AG20443 (cell line): ENCODE measurements around the gene GRM7.

Source experiments
- DNase-seq: peaks from one replicate; pipeline ENCODE4 v3.0.0; 2012; ENCODE audit warnings: low spot score, mixed read lengths

GRM7 gene

GRCh38 chr3:7146529-7146928 is 285.6 kb downstream of the GRM7 start:
- DNase-seq: no peak

GRCh38 chr3:7158516-7158915 is 297.6 kb downstream of the GRM7 start:
- DNase-seq: no peak

- no peak for DNase-seq
Observed at GRCh38 chr3:7160689-7161088, 299.8 kb downstream of the GRM7 start.

GRCh38 chr3:7166460-7166859 is 305.5 kb downstream of the GRM7 start:
- DNase-seq: no peak

- no peak for DNase-seq
Observed at GRCh38 chr3:7171493-7171892, 310.6 kb downstream of the GRM7 start.

GRCh38 chr3:7172996-7173395 is 312.1 kb downstream of the GRM7 start:
- no peak for DNase-seq

GRCh38 chr3:7188551-7188950 is 327.6 kb downstream of the GRM7 start:
- no peak for DNase-seq

GRCh38 chr3:7190095-7190494 is 329.2 kb downstream of the GRM7 start:
- DNase-seq: no peak

GRCh38 chr3:7193269-7193668 is 332.4 kb downstream of the GRM7 start:
- DNase-seq: no peak

- no peak for DNase-seq
Observed at GRCh38 chr3:7194071-7194835, 333.3 kb downstream of the GRM7 start.

- DNase-seq: no peak
Observed at GRCh38 chr3:7195934-7196333, 335.0 kb downstream of the GRM7 start.

- DNase-seq: no peak
Observed at GRCh38 chr3:7201784-7202183, 340.9 kb downstream of the GRM7 start.

GRCh38 chr3:7203969-7204847 is 343.3 kb downstream of the GRM7 start:
- no peak for DNase-seq

- DNase-seq: no peak
Observed at GRCh38 chr3:7204848-7205156, 343.9 kb downstream of the GRM7 start.

- DNase-seq: no peak
Observed at GRCh38 chr3:7205535-7205934, 344.6 kb downstream of the GRM7 start.

- no peak for DNase-seq
Observed at GRCh38 chr3:7205962-7206361, 345.0 kb downstream of the GRM7 start.

- no peak for DNase-seq
Observed at GRCh38 chr3:7207125-7207524, 346.2 kb downstream of the GRM7 start.

GRCh38 chr3:7207928-7208327 is 347.0 kb downstream of the GRM7 start:
- no peak for DNase-seq

- no peak for DNase-seq
Observed at GRCh38 chr3:7209098-7209497, 348.2 kb downstream of the GRM7 start.

- DNase-seq: no peak
Observed at GRCh38 chr3:7211740-7212139, 350.8 kb downstream of the GRM7 start.

GRCh38 chr3:7215706-7216105 is 354.8 kb downstream of the GRM7 start:
- DNase-seq: no peak

- no peak for DNase-seq
Observed at GRCh38 chr3:7226393-7226792, 365.5 kb downstream of the GRM7 start.

GRCh38 chr3:7238565-7239295 is 377.8 kb downstream of the GRM7 start:
- no peak for DNase-seq
